Heart right ventricle (tissue), 16 donors: ENCODE data around the gene ZNF385D. TPM values are rescaled to one million over a fixed set of nuclear protein-coding genes. Genes with fewer than 3 reads are reported as not detected.

Experiments
- ATAC-seq, 8 donors: fragments of 200-7000 bp; cut with Tn5 transposase; one replicate each; pipeline ENCODE4 v1.9.1; 2020; ENCODE audit warnings: mild to moderate bottlenecking in 8 of 8, moderate library complexity in 8 of 8, moderate number of reproducible peaks in 1 of 8
- DNase-seq, 2 donors: peaks; one replicate each; pipeline ENCODE4 v3.0.0-alpha.2; 2020
- H3K27ac ChIP-seq, 10 donors: fragments of 200-600 bp; sonication (generic) in 2 of 10; one replicate each; pipeline versions ENCODE4 v1.5.0 to v1.8.0; 2020 to 2022; ENCODE audit warnings: mild to moderate bottlenecking in 3 of 10
- H3K27me3 ChIP-seq, 7 donors: fragments of 200-600 bp; one replicate each; pipeline ENCODE4 v1.8.0; 2021 to 2022; ENCODE audit warnings: mild to moderate bottlenecking in 2 of 7
- H3K36me3 ChIP-seq, 9 donors: fragments of 200-600 bp; sonication (generic) in 1 of 9; one replicate each; pipeline versions ENCODE4 v1.5.0 to v1.8.0; 2020 to 2022; ENCODE audit warnings: mild to moderate bottlenecking in 2 of 9
- H3K4me1 ChIP-seq, 9 donors: fragments of 200-600 bp; sonication (generic) in 1 of 9; one replicate each; pipeline versions ENCODE4 v1.5.0 to v1.8.0; 2020 to 2022; ENCODE audit warnings: mild to moderate bottlenecking in 4 of 9
- H3K4me3 ChIP-seq, 10 donors: fragments of 200-600 bp; sonication (generic) in 2 of 10; one replicate each; pipeline versions ENCODE4 v1.5.0 to v1.8.0; 2020 to 2022; ENCODE audit warnings: mild to moderate bottlenecking in 7 of 10, moderate library complexity in 2 of 10
- H3K9me3 ChIP-seq, 11 donors: fragments of 200-600 bp in 10 of 11; sonication (generic) in 2 of 11; one replicate each; pipeline versions ENCODE4 v1.5.0 to v1.8.0; 2013 to 2022; ENCODE audit warnings: mild to moderate bottlenecking in 2 of 11, control low read depth in 1 of 11, moderate library complexity in 1 of 11
- WGBS, 2 donors: extraction: QIAGEN DNeasy Blood & Tissue Kit; methylation state at CpG; one replicate each; pipeline ENCODE4 v1.1.7; 2013; ENCODE audit warnings: inconsistent platforms in 1 of 2; 5-methylcytosine and 5-hydroxymethylcytosine counted together
- intact Hi-C, 10 donors: fragments of 100-400 bp; cut with DNase I; formaldehyde crosslinking; loops; one replicate each; pipeline versions ENCODE4 v1.11.1 to v1.14.2; 2022
- polyA plus RNA-seq, 2 donors: library from polyadenylated mRNA; stranded (reverse); fragments of 200-250 nt; gene quantifications; one replicate each; pipeline ENCODE4 v1.2.3, GENCODE V29; 2013
- total RNA-seq, 10 donors: library from RNA; stranded (reverse); fragmentation: NEBNext Ultra II Directional in 3 of 10; extraction: Animal tissue kit (Norgen Biotek cat#: 25700) in 3 of 10; gene quantifications; one replicate each; pipeline versions ENCODE4 v1.2.1 to v1.2.4, GENCODE V29; 2021 to 2023
- TF ChIP-seq, protein P1 (sequence below), 9 donors: fragments of 200-600 bp; sonication (generic) in 2 of 9; IDR thresholded peaks; one replicate each; pipeline versions ENCODE4 v1.5.0 to v1.8.0; 2021 to 2022; ENCODE audit warnings: antibody characterized with exemption in 9 of 9, mild to moderate bottlenecking in 5 of 9, moderate library complexity in 1 of 9
- donor health status: Arrhythmogenic right ventricular cardiomyopathy.
- donor health status: ischemic (EF 13 %, LVEDD 7.1; RV severe dilation, severe dysfunction).
- donor health status: healthy with polysubstance abuse.
- donor health status: DM: no; HTN: yes; CAD: no.
- donor health status: DM: no; HTN: no; CAD: no.
- donor health status: ischemic (EF 25% LVEDD 6.9; RV normal size, moderate dysfunction).
- donor health status: ischemic (EF 25% LVEDD 5.7; RV mildly dilated, moderate dysfunction).
- donor health status: healthy.
- donor health status: DM: yes; HTN: yes; CAD: no.
- donor health status: Ischemic cardiomyopathy.
- donor health status: ischemic (EF 35%, LVEDD 5.7; RV mildly dilated, moderate dysfunction).
- donor health status: nonischemic (EF 11% LVEDD 7.7; RV severe dilation, severe dysfunction).
- donor health status: DM: yes; HTN: yes; CAD: no.
- donor health status: PGD.
- donor health status: ischemic (EF 29% LVEDD 5.4; RV normal size, mild dysfunction).
- donor health status: nonischemic (EF 23%, LVEDD 6.1; RV moderate dilation, normal function).

ZNF385D gene
- total and polyA plus RNA-seq, 12 donors = 3.0 to 24.9 (median 7.2) TPM

DNA sequence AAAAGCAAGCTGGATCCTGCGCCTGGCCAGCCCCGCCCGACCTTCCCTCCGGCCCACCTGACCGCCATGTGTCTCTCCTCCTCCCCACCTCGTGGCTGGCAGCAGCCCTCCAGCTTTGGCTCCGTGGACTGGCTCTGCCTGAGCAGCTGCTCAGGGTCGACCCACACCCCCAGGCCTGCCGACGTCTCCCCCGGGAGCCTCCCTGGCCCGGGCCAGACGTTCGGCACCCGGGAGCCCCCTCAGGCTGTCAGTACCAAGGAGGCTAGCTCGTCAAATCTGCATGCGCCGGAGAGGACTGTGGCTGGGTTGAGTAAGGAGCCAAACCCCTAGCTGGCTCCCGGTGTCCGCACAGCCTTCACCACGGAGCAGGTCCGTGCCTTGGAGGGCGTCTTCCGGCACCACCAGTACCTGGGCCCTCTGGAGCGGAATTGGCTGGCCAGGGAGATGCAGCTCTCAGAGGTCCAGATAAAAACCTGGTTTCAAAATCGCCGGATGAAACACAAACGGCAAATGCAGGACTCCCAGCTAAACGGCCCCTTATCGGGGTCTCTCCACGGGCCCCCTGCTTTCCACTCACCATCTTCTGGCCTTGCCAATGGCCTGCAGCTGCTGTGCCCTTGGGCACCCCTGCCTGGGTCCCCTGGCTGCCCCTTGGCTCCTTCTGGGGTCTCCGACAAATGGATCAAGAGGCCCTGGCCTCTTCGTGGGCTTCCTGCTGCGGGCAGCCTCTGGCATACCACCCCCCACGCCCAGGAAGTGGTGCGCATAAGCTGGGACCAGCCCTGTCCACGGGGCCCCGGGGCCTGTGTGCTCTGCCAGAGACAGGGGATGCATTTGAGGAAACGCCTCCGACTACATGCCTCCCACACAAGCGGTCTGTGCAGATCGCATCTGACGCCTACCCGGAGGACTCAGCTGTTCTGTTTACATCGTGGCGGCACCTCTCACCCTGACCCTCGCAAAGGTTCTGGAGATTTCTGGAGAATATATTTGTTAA, 345.0 kb downstream of the ZNF385D start:
- H3K4me3 ChIP-seq = no peak overlapping the region
- no peaks in the 10 kb centered on the region for H3K27me3 ChIP-seq
- intact Hi-C loops = no loop called here
- H3K9me3 ChIP-seq = peaks cover 0 to 39% (median 3%) of the 10 kb centered on the region in 11 donors
- WGBS, 2 donors = 90 to 91% methylated on average over 47 of the region's 47 CpGs
- no peaks in the 10 kb centered on the region for H3K4me1 ChIP-seq
- DNase-seq (no peak), ATAC-seq (peak in 1 of 8 donors; percentile 34)
- no peak overlapping the region for H3K27ac ChIP-seq
- TF ChIP-seq, protein P1, sequence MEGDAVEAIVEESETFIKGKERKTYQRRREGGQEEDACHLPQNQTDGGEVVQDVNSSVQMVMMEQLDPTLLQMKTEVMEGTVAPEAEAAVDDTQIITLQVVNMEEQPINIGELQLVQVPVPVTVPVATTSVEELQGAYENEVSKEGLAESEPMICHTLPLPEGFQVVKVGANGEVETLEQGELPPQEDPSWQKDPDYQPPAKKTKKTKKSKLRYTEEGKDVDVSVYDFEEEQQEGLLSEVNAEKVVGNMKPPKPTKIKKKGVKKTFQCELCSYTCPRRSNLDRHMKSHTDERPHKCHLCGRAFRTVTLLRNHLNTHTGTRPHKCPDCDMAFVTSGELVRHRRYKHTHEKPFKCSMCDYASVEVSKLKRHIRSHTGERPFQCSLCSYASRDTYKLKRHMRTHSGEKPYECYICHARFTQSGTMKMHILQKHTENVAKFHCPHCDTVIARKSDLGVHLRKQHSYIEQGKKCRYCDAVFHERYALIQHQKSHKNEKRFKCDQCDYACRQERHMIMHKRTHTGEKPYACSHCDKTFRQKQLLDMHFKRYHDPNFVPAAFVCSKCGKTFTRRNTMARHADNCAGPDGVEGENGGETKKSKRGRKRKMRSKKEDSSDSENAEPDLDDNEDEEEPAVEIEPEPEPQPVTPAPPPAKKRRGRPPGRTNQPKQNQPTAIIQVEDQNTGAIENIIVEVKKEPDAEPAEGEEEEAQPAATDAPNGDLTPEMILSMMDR (IDR thresholded peaks at IDR 0.05) = no peak
- no peaks in the 10 kb centered on the region for H3K36me3 ChIP-seq

DNA sequence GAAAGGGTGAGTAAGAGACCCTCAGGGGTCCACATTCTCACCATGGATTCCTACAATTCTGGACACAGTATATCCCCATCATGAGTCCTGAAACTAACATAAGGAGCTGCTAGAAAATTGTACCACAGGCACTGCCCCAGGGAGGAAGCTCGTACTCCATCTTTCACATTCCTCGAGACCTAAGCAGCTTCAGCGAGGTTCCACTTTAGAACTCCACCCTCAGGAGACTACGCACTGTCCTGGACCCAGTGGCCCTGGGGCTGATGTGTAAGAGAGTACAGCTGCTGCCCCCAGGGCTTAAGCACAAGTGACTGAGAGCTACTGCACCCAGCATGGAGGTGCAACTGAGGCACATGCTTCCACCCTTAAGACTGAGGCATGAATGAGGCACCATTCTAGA, 352.5 kb downstream of the ZNF385D start:
- TF ChIP-seq, protein P1 (IDR thresholded peaks at IDR 0.05) = no peak
- Histone ChIP-seq H3K27me3 (no peaks in the 10 kb centered on the region), H3K27ac (no peak overlapping the region), H3K36me3 (no peaks in the 10 kb centered on the region), H3K4me1 (no peaks in the 10 kb centered on the region), H3K4me3 (no peak overlapping the region), H3K9me3 (peaks cover 0 to 18% (median 0%) of the 10 kb centered on the region in 11 donors)
- ATAC-seq = no peak
- no peak for DNase-seq
- intact Hi-C loops = no loop called here
- WGBS, 2 donors = 81 to 97% methylated on average over 4 of the region's 4 CpGs

DNA sequence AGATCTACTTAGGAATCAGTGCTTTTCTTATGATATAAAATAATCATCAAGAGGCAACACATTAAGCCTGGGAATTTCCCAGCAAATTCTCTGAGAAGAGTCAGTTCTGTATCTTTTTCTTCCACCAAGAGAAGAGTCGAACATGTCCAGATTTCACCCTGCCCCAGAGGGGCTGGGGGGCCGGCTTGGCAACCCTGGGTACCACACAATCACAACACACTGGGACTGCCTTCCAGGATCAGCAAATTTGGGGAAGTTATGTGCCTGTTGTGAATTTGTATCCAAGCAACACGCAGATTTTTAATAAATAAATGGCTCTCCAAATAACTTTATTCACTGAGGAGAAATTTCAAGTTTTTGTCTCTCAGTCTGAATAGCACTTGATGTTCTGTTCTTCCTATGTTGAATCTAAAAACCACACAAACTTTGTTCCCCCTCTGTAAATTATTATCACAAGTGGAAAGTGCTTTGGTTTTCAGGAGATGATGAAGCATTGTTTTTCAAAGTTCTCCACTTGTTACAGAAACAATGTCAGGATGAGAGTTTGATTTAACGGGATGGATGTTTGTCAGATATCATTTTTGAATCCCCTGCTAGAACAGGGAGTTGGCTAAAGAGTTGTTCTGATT, 357.2 kb downstream of the ZNF385D start:
- H3K9me3 ChIP-seq = peaks cover 0 to 8% (median 0%) of the 10 kb centered on the region in 11 donors
- no peaks in the 10 kb centered on the region for H3K27me3 ChIP-seq
- 52 to 71% methylated on average over 4 of the region's 4 CpGs for WGBS, 2 donors
- intact Hi-C loops = no loop called here
- H3K4me3 ChIP-seq = no peak overlapping the region
- peak overlapping the region in 2 of 10 donors; percentile 10 to 14 for H3K27ac ChIP-seq
- TF ChIP-seq, protein P1 (IDR thresholded peaks at IDR 0.05) = no peak
- no peaks in the 10 kb centered on the region for H3K36me3 ChIP-seq
- DNase-seq (no peak), ATAC-seq (peak in 2 of 8 donors; percentile 49 to 77)
- H3K4me1 ChIP-seq = no peaks in the 10 kb centered on the region

DNA sequence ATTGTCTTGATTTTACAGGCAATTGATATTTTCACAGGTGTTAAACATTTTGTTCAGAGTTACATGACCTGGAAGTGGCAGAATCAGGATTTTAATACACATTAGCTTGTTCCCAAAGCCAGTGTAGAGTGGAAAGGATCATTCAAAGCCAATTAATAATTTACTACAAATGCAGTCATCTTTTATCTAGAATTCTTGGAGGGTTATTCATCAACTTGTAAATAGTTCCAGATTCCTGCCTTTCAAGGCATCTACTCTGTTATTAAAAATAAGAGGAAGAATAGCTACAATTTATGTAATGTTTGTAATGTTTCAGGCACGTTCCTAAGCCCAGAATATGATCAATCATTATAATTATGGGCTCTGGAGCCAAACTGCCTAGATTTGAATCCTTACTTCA, 358.5 kb downstream of the ZNF385D start:
- Histone ChIP-seq H3K27me3 (no peaks in the 10 kb centered on the region), H3K9me3 (peaks cover 0 to 15% (median 0%) of the 10 kb centered on the region in 11 donors), H3K27ac (no peak overlapping the region), H3K4me3 (no peak overlapping the region), H3K4me1 (no peaks in the 10 kb centered on the region), H3K36me3 (no peaks in the 10 kb centered on the region)
- TF ChIP-seq, protein P1 (IDR thresholded peaks at IDR 0.05) = no peak
- ATAC-seq (no peak), DNase-seq (no peak)
- WGBS, 2 donors = 54 to 60% methylated on average over 1 of the region's 1 CpG
- intact Hi-C loops = no loop called here
